GM18507 (cell line): Measurements from ENCODE around the gene PTPRE.

Experiments used
- DNase-seq: peaks from one replicate; pipeline ENCODE4 v3.0.0; 2011; ENCODE audit warnings: low read depth; ENCODE audit not compliant: insufficient read length; ENCODE audit errors: extremely low spot score
- FAIRE-seq: peaks from 2 replicates; lab custom pipeline; 2011; peaks lifted over from hg19 to GRCh38; lab: Jason Lieb, UNC

PTPRE gene

GRCh38 chr10:127882391-127882790 is 24.5 kb upstream of the PTPRE start:
- DNase-seq: no peak
- no peak for FAIRE-seq

GRCh38 chr10:127882801-127883459 is 24.0 kb upstream of the PTPRE start:
- DNase-seq (no peak), FAIRE-seq (no peak)

- FAIRE-seq (no peak), DNase-seq (no peak)
Observed at GRCh38 chr10:127883516-127883915, 23.4 kb upstream of the PTPRE start.

GRCh38 chr10:127884501-127884900 is 22.4 kb upstream of the PTPRE start:
- FAIRE-seq (no peak), DNase-seq (no peak)

- FAIRE-seq (no peak), DNase-seq (no peak)
Observed at GRCh38 chr10:127886371-127887051, 20.4 kb upstream of the PTPRE start.

GRCh38 chr10:127887541-127888415 is 19.1 kb upstream of the PTPRE start:
- FAIRE-seq (no peak), DNase-seq (no peak)

- no peak for FAIRE-seq
Observed at GRCh38 chr10:127888521-127889312, 18.2 kb upstream of the PTPRE start.

GRCh38 chr10:127889605-127890195 is 17.2 kb upstream of the PTPRE start:
- DNase-seq (no peak), FAIRE-seq (no peak)

More at GRCh38 chr10:127888521-127889312, 18.2 kb upstream of the PTPRE start:
- no peak for DNase-seq

- DNase-seq (no peak), FAIRE-seq (no peak)
Observed at GRCh38 chr10:127890216-127890615, 16.7 kb upstream of the PTPRE start.

- DNase-seq: no peak
Observed at GRCh38 chr10:127890832-127891334, 16.0 kb upstream of the PTPRE start.

GRCh38 chr10:127892743-127893142 is 14.2 kb upstream of the PTPRE start, which contains the start of gene CLRN3:
TSS of gene CLRN3 (minus strand) at chr10:127892941. CDS start at chr10:127892784, 157 bp downstream.
- DNase-seq (no peak), FAIRE-seq (no peak)

More at GRCh38 chr10:127890832-127891334, 16.0 kb upstream of the PTPRE start:
- no peak for FAIRE-seq

- no peak for DNase-seq
- no peak for FAIRE-seq
Observed at GRCh38 chr10:127894146-127894545, 12.8 kb upstream of the PTPRE start.

GRCh38 chr10:127896590-127896989 is 10.3 kb upstream of the PTPRE start:
- FAIRE-seq (no peak), DNase-seq (no peak)

- no peak for FAIRE-seq
- DNase-seq: no peak
Observed at GRCh38 chr10:127897177-127897576, 9.7 kb upstream of the PTPRE start.

- DNase-seq: no peak
Observed at GRCh38 chr10:127899766-127900387, 7.0 kb upstream of the PTPRE start.

GRCh38 chr10:127903789-127904188 is 3.1 kb upstream of the PTPRE start:
- FAIRE-seq: no peak
- no peak for DNase-seq

More at GRCh38 chr10:127899766-127900387, 7.0 kb upstream of the PTPRE start:
- no peak for FAIRE-seq

GRCh38 chr10:127904311-127905000 is 2.4 kb upstream of the PTPRE start:
- FAIRE-seq (no peak), DNase-seq (no peak)
